IPS DF 4.7 (cell line): ENCODE data around the gene SLC38A1.

Source experiments
- DNase-seq: peaks from one replicate; pipeline ENCODE4 v3.0.0-alpha.2; 2013; ENCODE audit warnings: low spot score; ENCODE audit errors: extremely low read depth

The SLC38A1 gene

GRCh38 chr12:46135750-46136149 lies 133.1 kb downstream of the SLC38A1 start:
- no peak for DNase-seq

- no peak for DNase-seq
Measured at GRCh38 chr12:46134852-46135251, 134.0 kb downstream of the SLC38A1 start.

- no peak for DNase-seq
Measured at GRCh38 chr12:46134205-46134811, 134.5 kb downstream of the SLC38A1 start.

GRCh38 chr12:46133751-46134150 lies 135.1 kb downstream of the SLC38A1 start:
- DNase-seq, result no peak
